Cerebellar cortex (tissue), 1 donor: ENCODE data around the gene COTL1.
"Not testable (repeated sequence)": the region's sequence is repeated elsewhere in the genome, so short reads cannot be mapped to it uniquely, and the experiment has no call there.

Experiments used
- DNase-seq: peaks from one replicate; pipeline ENCODE4 v3.0.0-alpha.2; 2015; ENCODE audit warnings: low spot score

The COTL1 gene

GRCh38 chr16:84528322-84528721 is 89.6 kb downstream of the COTL1 start:
- no peak for DNase-seq

- no peak for DNase-seq
Measured at GRCh38 chr16:84527532-84528269, 90.2 kb downstream of the COTL1 start.

- DNase-seq = no peak
Measured at GRCh38 chr16:84526794-84527531, 90.9 kb downstream of the COTL1 start.

- DNase-seq = not testable (repeated sequence)
Measured at GRCh38 chr16:84524941-84525581, 92.8 kb downstream of the COTL1 start.

GRCh38 chr16:84524346-84524920 is 93.4 kb downstream of the COTL1 start:
- DNase-seq = no peak

GRCh38 chr16:84521497-84521770 is 96.4 kb downstream of the COTL1 start:
- no peak for DNase-seq

- DNase-seq = no peak
Measured at GRCh38 chr16:84520725-84521496, 97.0 kb downstream of the COTL1 start.

GRCh38 chr16:84519855-84520254 is 98.0 kb downstream of the COTL1 start:
- no peak for DNase-seq

- no peak for DNase-seq
Measured at GRCh38 chr16:84518804-84519341, 99.0 kb downstream of the COTL1 start.

- DNase-seq = not testable (repeated sequence)
Measured at GRCh38 chr16:84518220-84518619, 99.7 kb downstream of the COTL1 start.

GRCh38 chr16:84517366-84517765 is 100.5 kb downstream of the COTL1 start:
- DNase-seq = no peak
